LoVo (cell line): ENCODE data around the gene SBF2.
"Not testable (repeated sequence)": the region's sequence is repeated elsewhere in the genome, so short reads cannot be mapped to it uniquely, and the experiment has no call there.

ENCODE experiments used
- DNase-seq: peaks from one replicate; pipeline ENCODE4 v3.0.0-alpha.2; 2016; ENCODE audit warnings: low spot score

The SBF2 gene

DNA sequence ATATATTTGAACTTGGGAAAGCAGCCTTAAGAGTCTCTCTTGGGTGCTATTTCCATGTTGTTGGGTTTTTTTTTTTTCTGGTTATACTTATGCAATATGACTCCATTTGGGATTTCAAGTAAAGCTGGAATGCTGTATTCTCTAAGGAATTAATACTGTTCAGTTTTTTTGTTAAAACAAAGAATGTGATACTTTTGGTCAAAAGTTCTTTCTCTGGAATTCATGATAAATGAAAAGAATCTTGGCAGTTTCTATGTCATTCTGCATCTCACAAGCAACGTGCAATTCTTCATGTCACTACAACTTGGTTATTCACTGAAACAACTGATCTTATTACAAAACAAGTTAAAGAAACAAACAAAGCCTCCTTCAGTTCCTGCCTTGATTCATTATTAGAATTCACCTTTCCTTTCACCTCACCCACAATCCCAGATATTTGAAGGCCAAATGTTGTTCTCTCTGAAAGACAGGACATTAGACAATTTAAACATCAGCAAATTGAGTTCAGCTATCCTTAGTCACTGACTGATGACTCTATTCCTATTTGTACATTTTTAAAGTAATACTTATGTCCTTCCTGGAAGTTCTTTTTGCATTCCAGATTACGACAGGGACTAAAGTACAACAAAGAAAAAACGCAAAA lies 176.2 kb downstream of the SBF2 start:
- no peak for DNase-seq

DNA sequence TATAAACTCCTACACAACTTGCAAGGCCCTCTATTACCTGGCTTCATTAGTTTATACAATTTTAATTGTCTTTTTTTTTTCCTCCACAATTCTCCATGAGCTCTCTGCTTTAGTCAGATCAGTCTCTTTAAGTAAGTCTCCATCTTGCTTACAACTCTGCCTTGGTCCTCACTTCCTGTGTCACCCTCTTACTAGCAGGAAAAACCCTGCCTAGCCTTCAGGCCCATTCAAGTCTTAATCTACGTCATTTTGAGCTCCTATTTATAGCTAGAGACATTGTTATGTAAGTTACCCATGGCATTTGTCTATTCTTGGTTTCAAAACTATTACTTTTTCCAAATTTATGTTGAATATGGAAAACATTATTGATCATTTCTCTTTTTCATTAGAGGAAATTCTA lies 177.4 kb downstream of the SBF2 start:
- DNase-seq = no peak

DNA sequence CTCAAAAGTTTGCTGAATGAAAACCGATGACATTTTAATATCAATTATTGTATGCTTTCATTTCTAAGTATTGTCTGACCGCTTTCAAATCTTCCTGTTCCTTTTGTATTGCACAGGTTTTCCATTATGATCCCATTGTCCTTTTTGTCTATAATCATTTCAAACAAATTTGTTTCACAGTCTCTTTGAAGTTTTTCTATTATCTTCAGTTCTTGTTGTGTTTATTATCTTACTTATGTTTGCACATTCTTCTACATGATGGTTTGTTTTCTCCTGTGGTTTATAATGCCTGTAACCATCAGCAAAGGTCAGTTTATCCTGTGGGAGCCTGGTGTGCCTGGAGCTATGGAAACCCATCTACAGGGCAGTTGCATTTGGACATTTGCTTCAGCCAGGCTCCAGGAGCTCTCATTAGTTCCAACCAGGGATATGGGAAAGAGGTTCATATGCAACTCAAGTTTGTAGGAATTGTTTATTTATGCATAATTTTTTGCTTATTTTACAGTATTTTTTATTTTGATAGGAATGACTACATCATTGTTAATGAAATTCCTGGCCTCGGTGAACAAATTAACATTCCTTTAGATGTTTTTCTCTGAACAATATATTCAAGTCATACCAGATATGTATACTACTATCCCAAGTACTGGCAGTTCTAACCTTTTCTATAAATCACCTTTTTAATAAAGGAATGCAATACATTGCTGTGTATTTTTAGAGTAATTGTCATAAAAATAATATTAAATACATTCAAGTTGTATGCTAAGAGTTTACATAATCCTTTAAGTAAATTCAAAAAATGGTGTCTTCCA lies 179.2 kb downstream of the SBF2 start:
- DNase-seq = no peak

DNA sequence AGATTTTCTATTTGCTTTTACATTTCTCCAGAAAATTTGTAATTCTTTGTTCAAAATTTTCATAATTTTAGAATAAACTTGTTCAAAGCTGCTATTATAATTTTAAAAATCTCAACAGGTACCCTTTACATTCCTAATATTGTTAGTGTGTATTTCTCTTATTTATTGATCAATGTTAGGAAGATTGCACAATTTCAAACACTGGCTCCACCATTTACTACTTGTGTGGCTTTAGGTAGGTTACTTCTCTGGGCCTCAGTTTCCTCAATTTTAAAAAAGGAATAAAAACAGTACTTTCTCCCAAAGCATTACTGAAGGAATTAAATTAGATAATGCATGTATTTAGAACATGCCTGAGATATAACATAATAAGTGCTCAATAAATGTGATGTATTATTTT lies 180.2 kb downstream of the SBF2 start:
- DNase-seq = no peak

DNA sequence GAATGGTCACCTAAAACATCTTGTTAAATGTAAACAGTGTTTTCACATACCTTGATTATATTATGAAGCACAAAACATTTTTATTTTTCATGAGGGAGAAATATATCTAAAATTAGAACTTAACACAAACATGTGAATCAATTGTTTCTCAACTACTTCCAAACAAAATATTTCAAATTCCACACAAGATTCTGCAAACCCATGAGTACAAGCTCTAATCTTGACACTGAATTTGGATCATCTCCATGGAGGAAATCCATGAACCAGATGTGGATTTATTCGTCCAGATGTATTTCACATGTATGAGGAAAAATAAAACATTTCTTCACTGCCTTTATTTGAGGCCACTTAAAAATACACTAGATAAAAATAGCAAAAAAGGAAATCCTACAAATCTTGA lies 184.2 kb downstream of the SBF2 start:
- no peak for DNase-seq

DNA sequence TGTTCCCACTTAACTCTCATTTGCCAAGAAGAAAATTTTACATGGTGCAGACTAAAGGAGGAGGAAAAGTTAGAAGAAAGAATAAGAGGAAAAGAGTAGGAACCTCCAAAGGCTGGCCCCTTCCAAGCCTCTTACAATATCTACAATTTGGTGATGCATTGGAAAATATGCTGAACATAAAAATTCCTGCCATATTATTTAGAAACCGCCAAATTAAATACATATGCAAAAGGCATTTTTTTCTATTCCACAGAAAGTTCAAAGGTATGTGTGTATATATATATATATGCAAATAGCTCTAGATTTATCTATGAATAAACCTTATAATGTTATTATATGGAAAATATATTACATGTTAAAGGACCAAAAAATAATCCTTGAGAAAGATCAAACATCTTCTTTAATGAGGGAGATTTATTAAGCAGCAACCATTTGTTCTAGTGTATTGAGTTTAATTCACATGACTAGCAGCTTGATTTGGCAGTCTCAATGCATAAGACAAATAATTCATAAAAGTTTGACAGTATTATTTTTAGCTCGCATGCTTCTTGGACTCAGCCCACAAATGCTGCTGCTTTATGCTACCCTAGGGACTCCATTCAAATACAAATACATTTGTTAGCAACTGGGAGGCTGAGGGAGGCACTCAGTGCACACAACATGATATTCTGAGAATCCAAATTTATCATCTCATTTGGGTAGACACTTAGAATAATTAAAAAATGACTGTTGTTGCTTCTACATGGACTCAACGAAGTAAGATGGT lies 184.9 kb downstream of the SBF2 start:
- no peak for DNase-seq

DNA sequence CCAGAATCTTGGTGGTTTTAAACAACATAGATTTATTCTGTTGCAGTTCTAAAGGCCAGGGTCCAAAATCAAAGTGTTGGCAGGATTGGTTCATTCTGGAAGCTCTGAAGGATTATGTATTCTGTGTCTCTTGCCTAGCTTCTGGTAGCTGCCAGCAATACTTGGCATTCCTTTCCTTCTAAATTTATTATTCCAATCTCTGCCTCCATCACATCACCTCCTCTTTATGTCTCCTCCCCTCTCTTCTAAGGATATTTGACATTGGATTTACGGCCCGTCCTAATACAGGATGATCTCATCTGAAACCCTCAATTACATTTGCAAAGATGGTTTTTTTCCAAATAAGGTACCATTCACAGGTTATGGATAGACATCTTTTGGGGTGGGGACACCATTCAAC lies 186.5 kb downstream of the SBF2 start:
- no peak for DNase-seq

DNA sequence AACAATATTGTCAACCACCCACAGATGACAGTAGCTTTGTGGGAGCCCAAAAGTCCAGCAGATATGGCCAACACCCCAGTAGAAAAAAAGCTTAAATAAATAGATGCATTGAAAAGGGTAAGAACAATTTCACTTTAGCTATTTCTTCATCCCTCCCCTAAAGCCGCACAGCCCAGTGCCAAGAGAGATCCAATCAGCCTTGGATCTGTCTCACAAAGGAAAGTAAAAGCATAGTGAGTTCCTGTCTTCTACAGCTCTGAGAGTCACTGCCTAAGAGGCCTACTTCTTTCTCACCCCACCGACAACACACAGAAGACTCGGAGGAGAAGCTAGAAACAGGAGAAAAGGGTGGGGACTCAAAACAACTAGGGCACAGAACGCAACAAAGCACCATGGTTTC lies 196.4 kb downstream of the SBF2 start:
- DNase-seq = no peak

DNA sequence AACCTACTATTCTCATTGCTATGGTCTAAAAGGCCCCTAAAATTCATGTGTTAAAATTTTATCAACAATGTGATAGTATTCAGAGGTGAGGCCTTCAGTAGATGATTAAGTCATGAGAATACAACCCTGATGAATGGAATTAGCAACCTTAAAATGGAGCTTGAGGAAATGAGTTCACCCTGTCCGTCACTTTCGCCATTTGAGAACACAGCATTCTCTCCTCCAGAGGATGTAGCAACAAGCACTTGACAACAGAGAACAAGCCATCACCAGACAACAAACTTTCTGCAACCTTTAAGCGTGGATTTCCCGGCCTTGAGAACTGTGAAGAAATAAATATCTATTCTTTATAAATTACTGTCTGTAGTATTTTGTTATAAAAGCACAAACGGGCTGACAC lies 197.0 kb downstream of the SBF2 start:
- DNase-seq = no peak

DNA sequence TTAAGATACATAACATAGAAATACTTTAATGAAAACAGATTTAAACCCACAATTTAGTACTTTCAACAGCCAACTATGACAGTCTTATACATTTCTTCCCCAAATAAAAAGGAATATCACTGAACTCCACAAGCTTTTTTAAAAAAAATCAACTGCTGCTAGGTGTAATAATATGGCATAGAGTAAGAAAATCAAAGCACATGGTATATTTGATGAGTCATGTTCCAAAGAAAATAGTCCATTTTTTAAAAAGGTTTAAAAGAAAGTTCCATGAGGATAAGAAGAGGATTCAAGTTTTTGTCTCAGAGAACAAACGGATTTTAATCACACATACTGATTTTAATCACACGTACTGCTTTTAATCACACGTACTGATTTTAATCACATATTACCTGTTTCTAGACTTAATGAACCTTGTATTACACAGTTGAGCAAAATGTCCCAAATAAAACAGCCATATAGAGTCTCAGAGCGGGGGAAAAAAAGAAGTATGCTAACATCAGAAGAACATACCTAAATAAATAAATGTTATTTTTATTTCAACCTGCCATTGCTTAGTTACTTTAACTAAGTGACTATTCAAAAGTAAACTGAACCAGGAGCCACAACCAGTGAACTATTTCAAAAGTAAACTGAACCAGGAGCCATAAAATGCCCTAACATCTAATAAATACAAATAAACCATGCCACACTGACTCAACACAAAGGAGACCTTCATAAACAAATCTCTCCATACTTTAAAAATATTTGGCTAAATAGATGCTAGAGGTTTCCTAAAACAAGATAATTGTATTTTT lies 198.4 kb downstream of the SBF2 start:
- DNase-seq = no peak

DNA sequence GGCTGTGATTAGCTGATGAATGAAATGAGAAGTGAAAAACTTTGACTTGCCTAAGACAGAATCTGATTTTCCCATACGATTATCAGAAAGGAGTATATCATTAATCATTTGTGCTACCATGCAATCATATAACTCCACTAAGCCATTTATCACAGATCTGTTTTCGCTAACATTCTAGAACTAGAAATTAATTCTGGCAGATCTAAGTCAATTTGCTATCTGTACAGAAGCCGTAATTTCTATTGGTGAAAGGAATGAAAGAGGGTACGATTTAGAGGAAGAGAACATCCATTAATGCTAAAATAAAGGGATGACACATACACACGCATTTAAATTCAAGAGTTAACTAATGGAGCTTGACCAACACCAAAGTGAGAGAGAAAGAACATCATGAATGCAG lies 201.6 kb downstream of the SBF2 start:
- no peak for DNase-seq

DNA sequence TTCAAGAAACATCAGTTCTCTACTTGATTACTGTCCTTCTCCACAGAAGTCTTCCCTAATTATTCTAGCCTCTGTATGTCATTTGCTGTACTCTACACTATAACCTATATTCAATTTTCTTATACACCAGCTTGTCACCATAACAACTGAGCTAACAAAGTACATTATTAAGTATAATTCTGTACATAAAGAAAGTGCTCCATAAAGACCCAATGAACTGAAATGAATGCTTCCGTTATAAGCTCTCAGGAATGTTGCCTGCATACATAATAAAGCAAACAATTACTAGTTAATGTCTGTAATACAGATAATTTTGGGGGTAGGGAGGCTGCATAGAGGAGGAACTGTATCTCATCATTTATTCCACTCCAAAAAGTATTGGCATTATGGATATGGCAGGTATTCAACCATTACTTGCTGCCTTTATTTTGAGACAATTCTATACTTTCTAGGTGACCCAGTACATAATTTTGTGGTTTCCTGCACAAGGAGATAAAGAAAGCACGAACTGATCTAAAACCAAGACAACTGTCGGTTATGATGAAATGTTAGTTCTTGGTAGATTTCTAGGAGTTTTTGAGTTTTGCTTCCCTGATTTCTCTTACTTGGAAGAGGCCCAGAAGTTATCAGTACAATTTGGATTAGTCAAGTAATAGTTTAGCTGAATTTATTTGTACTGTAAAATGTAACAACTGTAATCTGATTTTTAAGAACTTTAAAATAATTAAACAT lies 202.5 kb downstream of the SBF2 start:
- no peak for DNase-seq

DNA sequence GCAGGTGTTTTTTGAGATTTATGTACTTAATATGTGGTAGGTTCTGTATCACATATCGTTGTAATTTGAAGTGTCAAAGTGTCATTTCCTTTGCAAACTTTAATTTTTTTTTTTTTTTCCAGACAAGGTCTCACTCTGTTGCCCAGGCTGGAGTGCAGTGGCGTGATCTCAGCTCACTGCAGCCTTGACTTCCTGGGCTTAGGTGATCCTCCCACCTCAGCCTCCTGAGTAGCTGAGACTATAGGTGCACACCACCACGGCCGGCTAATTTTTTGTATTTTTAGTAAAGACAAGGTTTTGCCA lies 206.1 kb downstream of the SBF2 start:
- not testable (repeated sequence) for DNase-seq

DNA sequence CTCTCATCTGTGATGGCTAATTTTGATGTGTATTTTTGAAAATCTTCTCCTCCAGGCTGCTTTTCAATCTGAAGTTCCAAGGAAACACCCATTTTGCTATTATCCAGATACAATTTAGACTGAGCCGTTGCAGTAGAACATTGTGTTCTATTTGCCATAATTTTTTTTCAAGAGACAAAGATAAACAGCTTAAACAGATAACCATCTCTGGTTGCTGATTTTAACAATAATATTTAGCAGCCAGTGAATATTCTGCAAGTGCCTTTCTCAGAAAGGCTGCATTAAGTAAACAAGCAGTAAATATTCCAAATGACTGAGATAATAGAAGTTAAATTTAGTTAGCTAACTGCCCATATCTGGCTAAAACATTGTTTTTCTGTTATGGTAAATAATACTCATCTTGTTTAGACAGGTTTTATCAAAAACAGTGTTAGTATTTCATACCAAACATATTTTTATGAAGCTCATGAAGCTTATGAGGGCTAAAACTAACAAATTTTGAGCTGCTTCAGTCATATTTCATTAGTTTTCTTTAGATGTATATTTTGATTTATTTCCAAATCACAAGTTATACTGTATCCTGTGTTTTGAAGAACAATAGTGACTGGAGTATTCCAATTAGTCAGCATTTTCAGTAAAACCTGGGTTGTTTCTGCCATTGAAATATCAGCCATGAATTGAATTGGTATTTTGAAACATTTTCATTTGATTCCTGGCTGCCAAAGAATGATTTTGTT lies 206.7 kb downstream of the SBF2 start:
- DNase-seq = no peak

DNA sequence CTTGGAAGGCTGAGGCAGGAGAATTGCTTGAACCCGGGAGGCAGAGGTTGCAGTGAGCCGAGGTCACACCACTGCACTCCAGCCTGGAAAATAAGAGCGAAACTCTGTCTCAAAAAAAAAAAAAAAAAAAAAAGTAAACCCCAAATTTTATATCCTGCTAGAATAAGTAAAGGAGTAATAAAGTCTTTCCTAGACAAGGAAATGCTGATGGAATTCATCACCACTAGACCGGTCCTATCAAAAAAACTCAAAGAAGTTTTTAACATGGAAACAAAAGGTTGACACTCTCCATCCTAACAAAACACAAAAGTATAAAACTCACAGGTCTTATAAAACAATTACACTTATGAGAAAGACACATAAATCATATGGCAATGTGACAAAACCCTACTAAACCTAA lies 213.9 kb downstream of the SBF2 start:
- DNase-seq = no peak

DNA sequence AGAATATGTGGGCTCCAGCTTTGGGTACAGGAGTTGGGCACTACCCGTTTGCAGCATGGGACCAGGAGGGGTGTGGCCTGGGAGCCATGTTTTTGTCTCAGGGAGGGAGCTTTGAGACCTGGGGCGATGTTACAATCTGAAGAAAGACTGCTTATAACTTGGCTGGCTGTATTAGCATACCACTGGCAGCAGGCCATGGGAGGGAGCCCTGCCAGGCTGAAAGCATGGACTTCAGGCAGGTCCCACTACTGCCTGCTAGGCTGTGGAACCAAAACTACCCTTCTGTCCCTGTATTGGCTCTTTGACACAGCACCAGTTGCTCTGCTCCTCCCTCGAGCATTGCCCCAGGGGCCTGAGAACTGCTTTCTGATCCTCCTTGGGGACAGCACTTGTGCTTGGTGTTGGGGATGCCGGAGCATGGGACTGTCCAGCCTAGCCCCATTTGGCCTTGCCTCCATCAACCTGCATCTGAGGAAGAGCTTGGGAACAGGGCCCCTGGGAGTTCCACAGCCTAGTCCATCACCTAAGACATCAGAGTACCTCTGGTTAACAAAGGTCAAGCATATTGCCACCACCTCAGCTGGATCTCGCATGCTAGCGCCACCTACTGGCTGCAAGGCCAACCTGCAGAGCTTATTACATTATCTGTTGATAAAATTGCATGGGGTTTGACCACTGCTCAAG lies 217.4 kb downstream of the SBF2 start:
- peak; percentile 5 for DNase-seq

DNA sequence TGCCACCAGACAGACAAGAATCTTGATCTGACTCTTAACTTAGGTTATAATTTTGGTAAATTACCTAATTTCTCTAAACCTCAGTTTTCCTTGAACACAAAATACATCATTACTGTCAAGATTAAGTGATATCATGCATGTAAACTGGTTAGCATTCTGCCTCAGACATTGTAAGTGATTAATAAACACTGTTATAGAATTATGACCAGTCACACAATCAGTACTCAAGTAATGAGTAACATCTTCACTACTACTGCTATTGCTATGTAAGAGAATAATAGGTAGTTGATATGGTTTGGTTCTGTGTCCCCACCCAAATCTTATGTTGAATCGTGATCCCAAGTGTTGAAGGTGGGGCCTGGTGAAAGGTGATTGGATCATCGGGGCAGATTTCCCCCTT lies 218.9 kb downstream of the SBF2 start:
- DNase-seq = no peak

DNA sequence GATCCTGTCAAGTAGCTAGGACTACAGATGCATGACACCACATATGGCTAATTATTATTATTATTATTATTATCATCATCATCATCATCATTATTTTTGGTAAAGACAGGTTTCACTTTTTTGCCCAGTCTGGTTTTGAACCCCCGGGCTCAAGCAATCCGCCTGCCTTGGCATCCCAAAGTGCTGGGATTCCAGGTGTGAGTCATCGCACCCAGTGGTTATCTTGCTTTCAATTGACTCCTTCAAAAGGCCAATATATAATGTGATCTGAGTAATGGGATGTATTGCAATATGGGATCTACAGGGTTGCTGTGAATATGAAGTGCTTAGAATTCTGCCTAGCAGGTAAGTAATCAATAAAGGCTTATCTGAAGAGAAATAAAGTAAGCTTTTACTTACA lies 221.2 kb downstream of the SBF2 start:
- no peak for DNase-seq

DNA sequence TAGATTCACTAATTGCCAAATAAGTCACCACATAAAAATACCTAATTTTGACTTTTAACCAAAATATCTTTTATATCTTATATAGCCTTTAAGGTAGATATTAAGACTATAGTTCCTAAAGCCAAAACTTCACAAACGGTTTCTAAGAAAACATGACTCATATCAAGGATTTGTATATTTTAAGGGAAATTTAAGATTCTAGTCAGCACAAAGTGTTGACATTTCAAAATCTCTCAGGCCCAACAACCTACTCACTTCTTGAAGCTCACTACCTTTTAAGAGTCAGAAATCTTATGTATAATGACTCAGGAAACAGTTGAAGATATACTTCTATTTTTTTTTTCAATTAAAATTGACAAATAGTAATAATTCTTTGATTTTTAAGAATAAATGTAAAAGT lies 221.9 kb downstream of the SBF2 start:
- no peak for DNase-seq

DNA sequence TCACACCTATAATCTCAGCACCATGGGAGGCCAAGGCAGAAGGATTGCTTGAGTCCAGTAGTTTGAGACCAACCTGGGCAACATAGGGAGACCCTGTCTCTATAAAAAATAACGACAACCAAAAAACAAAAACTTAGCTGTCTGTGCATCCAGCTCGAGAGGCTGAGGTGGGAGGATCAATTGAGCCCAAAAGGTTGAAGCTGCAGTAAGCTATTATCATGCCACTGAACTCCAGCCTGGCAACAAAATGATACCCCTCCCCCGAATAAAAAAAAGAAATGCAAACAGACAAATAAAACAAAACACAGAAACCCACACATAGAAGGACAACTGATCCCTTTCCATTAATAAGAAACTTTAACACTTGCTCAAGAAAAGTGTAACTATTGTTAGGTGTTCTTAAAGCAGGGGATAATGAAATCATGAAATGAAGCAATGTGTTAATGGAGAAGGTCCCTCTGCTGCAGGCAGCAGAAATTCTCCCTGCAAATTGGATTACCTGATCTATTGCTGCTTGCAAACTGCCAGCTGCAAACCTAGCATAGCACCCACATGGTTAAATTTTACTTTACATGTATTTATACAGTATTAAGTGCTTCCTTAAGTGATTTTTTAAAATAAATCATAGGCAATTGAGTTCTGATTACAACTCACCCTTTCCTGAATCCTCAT lies 226.3 kb downstream of the SBF2 start:
- no peak for DNase-seq
